ENCODE measurements around the gene P2RY14.

GRCh38 chr3:151204530-151205402 is 73.6 kb downstream of the P2RY14 start:
- TF ChIP-seq CTCF (conservative IDR thresholded peaks at IDR 0.05) = no peak
- no peak for TF ChIP-seq ZFX (IDR thresholded peaks at IDR 0.05)

Measured in C4-2B (cell line).